Measurements from ENCODE around the gene OR11H6.
"Not testable (repeated sequence)": the region's sequence is repeated elsewhere in the genome, so short reads cannot be mapped to it uniquely, and the experiment has no call there.

OR11H6 gene

DNA sequence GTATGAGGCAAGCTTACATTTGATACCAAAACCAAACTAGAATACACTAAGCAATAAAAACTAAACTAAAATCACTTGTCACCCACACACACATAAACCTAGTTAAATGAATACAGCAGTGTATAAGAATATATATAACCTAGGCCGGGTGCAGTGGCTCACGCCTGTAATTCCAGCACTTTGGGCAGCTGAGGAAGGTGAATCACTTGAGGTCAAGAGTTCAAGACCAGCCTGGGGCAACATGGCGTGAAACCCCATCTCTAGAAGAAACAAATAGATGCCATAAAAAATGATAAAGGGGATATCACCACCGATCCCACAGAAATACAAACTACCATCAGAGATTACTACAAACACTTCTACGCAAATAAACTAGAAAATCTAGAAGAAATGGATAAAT is 40.9 kb downstream of the OR11H6 start:
- DNase-seq = not testable (repeated sequence)

DNA sequence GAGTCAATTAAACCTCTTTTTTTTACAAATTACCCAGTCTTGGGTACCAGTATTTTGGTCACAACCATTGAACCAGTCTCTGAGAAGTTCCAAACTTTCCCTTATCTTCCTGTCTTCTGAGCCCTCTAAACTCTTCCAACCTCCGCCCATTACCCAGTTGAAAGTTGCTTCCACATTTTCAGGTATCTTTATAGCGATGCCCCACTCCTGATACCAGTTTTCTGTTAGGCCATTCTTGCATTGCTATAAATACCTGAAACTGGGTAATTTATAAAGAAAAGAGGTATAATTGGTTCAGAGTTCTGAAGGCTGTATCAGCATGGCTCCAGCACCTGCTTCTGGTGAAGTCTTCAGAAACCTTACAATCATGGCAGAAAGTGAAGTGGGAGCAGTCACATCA is 50.6 kb downstream of the OR11H6 start:
- no peak for DNase-seq
